Astrocyte (in vitro differentiated cells and primary cell): ENCODE results near the gene HACE1. TPM values are rescaled to one million over a fixed set of nuclear protein-coding genes. Genes with fewer than 3 reads are reported as not detected.
A peak's percentile ranks its signal among the peaks of the same experiment; 100 is the strongest.

Experiments used
- DNase-seq: peaks from one replicate; pipeline ENCODE4 v3.0.0-alpha.2; 2010; ENCODE audit warnings: low read depth
- FAIRE-seq: peaks from 2 replicates; lab custom pipeline; 2011; peaks lifted over from hg19 to GRCh38; lab: Jason Lieb, UNC
- H2AFZ ChIP-seq: 2 replicates; pipeline ENCODE4 v1.6.0; 2012; ENCODE audit warnings: low read depth, low read length, inconsistent platforms
- H3K27ac ChIP-seq: 2 replicates; pipeline ENCODE4 v1.5.1; 2011; ENCODE audit warnings: low read depth, low read length, inconsistent platforms
- H3K27me3 ChIP-seq: 2 replicates; pipeline ENCODE4 v1.6.0; 2011; ENCODE audit warnings: low read length, inconsistent platforms; ENCODE audit not compliant: insufficient read depth
- H3K36me3 ChIP-seq: 2 replicates; pipeline ENCODE4 v1.5.1; 2011; ENCODE audit warnings: low read length, inconsistent platforms; ENCODE audit not compliant: insufficient read depth
- H3K4me1 ChIP-seq: 2 replicates; pipeline ENCODE4 v1.5.1; 2011; ENCODE audit warnings: low read length, inconsistent platforms; ENCODE audit not compliant: insufficient read depth
- H3K4me2 ChIP-seq: 2 replicates; pipeline ENCODE4 v1.6.0; 2012; ENCODE audit warnings: low read length, inconsistent platforms
- H3K4me3 ChIP-seq: 2 replicates; pipeline ENCODE4 v1.5.1; 2011; ENCODE audit warnings: low read depth, mild to moderate bottlenecking, low read length, inconsistent platforms; ENCODE audit not compliant: insufficient read depth
- H3K79me2 ChIP-seq: 2 replicates; pipeline ENCODE4 v1.6.0; 2012; ENCODE audit warnings: mild to moderate bottlenecking, low read length, inconsistent platforms; ENCODE audit not compliant: insufficient read depth
- H3K9ac ChIP-seq: 2 replicates; pipeline ENCODE4 v1.6.0; 2012; ENCODE audit warnings: mild to moderate bottlenecking, low read length, inconsistent platforms
- H3K9me3 ChIP-seq: 2 replicates; pipeline ENCODE4 v1.5.1; 2012; ENCODE audit warnings: low read depth, mild to moderate bottlenecking, low read length, inconsistent platforms; ENCODE audit not compliant: insufficient read depth
- H4K20me1 ChIP-seq: 2 replicates; pipeline ENCODE4 v1.6.0; 2012; ENCODE audit warnings: low read length, inconsistent platforms; ENCODE audit not compliant: insufficient read depth
- H3K27ac Mint-ChIP-seq: one replicate; pipeline ENCODE4 v1.8.0; 2021; ENCODE audit warnings: mild to moderate bottlenecking, mixed read lengths; ENCODE audit not compliant: unreplicated experiment
- H3K27me3 Mint-ChIP-seq: one replicate; pipeline ENCODE4 v1.8.0; 2021; ENCODE audit warnings: low read depth, mixed read lengths; ENCODE audit not compliant: unreplicated experiment
- H3K36me3 Mint-ChIP-seq: one replicate; pipeline ENCODE4 v1.8.0; 2021; ENCODE audit warnings: low read depth, mixed read lengths; ENCODE audit not compliant: unreplicated experiment
- H3K4me1 Mint-ChIP-seq: one replicate; pipeline ENCODE4 v1.8.0; 2021; ENCODE audit warnings: low read depth, mixed read lengths; ENCODE audit not compliant: unreplicated experiment
- H3K4me3 Mint-ChIP-seq: one replicate; pipeline ENCODE4 v1.8.0; 2021; ENCODE audit warnings: mild to moderate bottlenecking, moderate library complexity, mixed read lengths; ENCODE audit not compliant: unreplicated experiment
- H3K9me3 Mint-ChIP-seq: one replicate; pipeline ENCODE4 v1.8.0; 2021; ENCODE audit warnings: mild to moderate bottlenecking, mixed read lengths; ENCODE audit not compliant: unreplicated experiment
- CTCF ChIP-seq: IDR thresholded peaks from 2 replicates; pipeline ENCODE4 v1.5.1; 2011; ENCODE audit warnings: low read depth, mild to moderate bottlenecking, inconsistent platforms, low read length, moderate library complexity; ENCODE audit not compliant: insufficient read depth
- EZH2 ChIP-seq: IDR thresholded peaks from 2 replicates; pipeline ENCODE4 v1.6.1; 2012; ENCODE audit warnings: mild to moderate bottlenecking, low read length, inconsistent platforms; ENCODE audit not compliant: insufficient read depth
- total RNA-seq: library from RNA; stranded (reverse); gene quantifications from 2 replicates; pipeline ENCODE4 v1.2.1, GENCODE V29; 2021

Gene HACE1
- total RNA-seq, 1 donor from 2014 or later, result 13.8 TPM

GRCh38 chr6:104711371-104711770 is 148.3 kb downstream of the HACE1 start:
- peak; percentile 45 for DNase-seq

GRCh38 chr6:104710543-104711335 is 149.0 kb downstream of the HACE1 start:
- Histone ChIP-seq H3K79me2 (no peaks in the 10 kb centered on the region), H3K9ac (no peak overlapping the region), H3K9me3 (peaks cover 4% of the 10 kb centered on the region), H4K20me1 (no peaks in the 10 kb centered on the region), H3K4me1 (peaks cover 6% of the 10 kb centered on the region), H3K4me3 (no peak overlapping the region), H3K27me3 (no peaks in the 10 kb centered on the region), H3K4me2 (no peak overlapping the region), H3K27ac (no peak overlapping the region), H3K36me3 (no peaks in the 10 kb centered on the region), H2AFZ (no peak overlapping the region)
- Mint-ChIP-seq H3K9me3 (no peaks in the 10 kb centered on the region), H3K27me3 (no peaks in the 10 kb centered on the region), H3K4me1 (peaks cover 4% of the 10 kb centered on the region), H3K4me3 (no peak overlapping the region), H3K36me3 (no peaks in the 10 kb centered on the region), H3K27ac (no peak overlapping the region)
- FAIRE-seq (peak; percentile 71), DNase-seq (no peak)
- TF ChIP-seq CTCF (no peak), EZH2 (no peak)

More at GRCh38 chr6:104711371-104711770, 148.3 kb downstream of the HACE1 start:
- no peaks in the 10 kb centered on the region for H3K36me3 ChIP-seq
- H3K27me3 Mint-ChIP-seq, result no peaks in the 10 kb centered on the region
- no peak overlapping the region for H3K27ac ChIP-seq
- no peak overlapping the region for H3K4me2 ChIP-seq
- peaks cover 4% of the 10 kb centered on the region for H3K9me3 ChIP-seq
- H3K4me1 ChIP-seq, result peaks cover 6% of the 10 kb centered on the region
- H3K4me1 Mint-ChIP-seq, result peaks cover 3% of the 10 kb centered on the region
- no peaks in the 10 kb centered on the region for H3K79me2 ChIP-seq
- no peaks in the 10 kb centered on the region for H4K20me1 ChIP-seq
- no peaks in the 10 kb centered on the region for H3K27me3 ChIP-seq
- TF ChIP-seq CTCF (no peak), EZH2 (no peak)
- H3K9me3 Mint-ChIP-seq, result no peaks in the 10 kb centered on the region
- no peaks in the 10 kb centered on the region for H3K36me3 Mint-ChIP-seq
- no peak overlapping the region for H3K27ac Mint-ChIP-seq
- no peak overlapping the region for H2AFZ ChIP-seq
- no peak overlapping the region for H3K4me3 Mint-ChIP-seq
- H3K9ac ChIP-seq, result no peak overlapping the region
- no peak for FAIRE-seq
- no peak overlapping the region for H3K4me3 ChIP-seq

DNA sequence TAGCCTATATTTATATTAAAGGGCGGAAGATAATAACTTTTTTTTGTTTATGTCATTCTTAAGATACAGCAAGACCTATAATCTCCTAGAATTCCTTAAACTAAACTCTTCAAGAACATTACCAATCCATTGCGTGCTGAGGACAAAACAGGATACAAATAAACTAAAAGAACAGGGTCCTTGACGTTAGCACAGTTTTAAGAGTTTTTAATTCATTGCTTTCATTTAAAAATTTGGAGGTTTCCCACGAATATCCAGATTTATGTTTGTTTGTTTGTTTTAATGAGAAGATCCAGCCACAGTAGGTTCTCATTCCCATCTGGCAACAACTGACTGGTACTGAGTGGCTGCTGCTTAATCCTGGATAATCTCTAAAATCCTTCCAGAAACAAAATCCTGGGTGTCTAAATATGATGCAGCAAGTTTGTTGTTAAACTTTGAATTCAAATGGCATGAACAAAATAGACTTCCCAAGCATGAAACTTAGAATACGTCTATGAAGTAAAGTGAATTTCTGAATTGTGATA is 153.7 kb downstream of the HACE1 start:
- H3K9ac ChIP-seq, result no peak overlapping the region
- H2AFZ ChIP-seq, result no peak overlapping the region
- Mint-ChIP-seq H3K27me3 (no peaks in the 10 kb centered on the region), H3K4me3 (no peak overlapping the region), H3K27ac (peak overlapping the region; percentile 62), H3K36me3 (no peaks in the 10 kb centered on the region), H3K4me1 (peaks cover 23% of the 10 kb centered on the region), H3K9me3 (no peaks in the 10 kb centered on the region)
- H3K4me2 ChIP-seq, result no peak overlapping the region
- no peaks in the 10 kb centered on the region for H3K27me3 ChIP-seq
- H3K4me3 ChIP-seq, result no peak overlapping the region
- H3K4me1 ChIP-seq, result peaks cover 18% of the 10 kb centered on the region
- FAIRE-seq (peak; percentile 32), DNase-seq (no peak)
- H4K20me1 ChIP-seq, result no peaks in the 10 kb centered on the region
- H3K79me2 ChIP-seq, result no peaks in the 10 kb centered on the region
- H3K9me3 ChIP-seq, result peaks cover 4% of the 10 kb centered on the region
- no peaks in the 10 kb centered on the region for H3K36me3 ChIP-seq
- peak overlapping the region; percentile 80 for H3K27ac ChIP-seq
- TF ChIP-seq CTCF (no peak), EZH2 (no peak)
